PC-3 (cell line): ENCODE measurements around the gene PFKFB3. TPM values are rescaled to one million over a fixed set of nuclear protein-coding genes. Genes with fewer than 3 reads are reported as not detected.

Experiments
- ATAC-seq: fragments of 200-7000 bp; cut with Tn5 transposase; 2 replicates; pipeline ENCODE4 v1.9.1; 2020; ENCODE audit warnings: mild to moderate bottlenecking, moderate library complexity
- BruUV-seq: library from RNA; stranded (reverse); fragments of 400-500 nt; replicated peaks from 2 replicates; lab custom pipeline; 2021; lab: Mats Ljungman, UMichigan
- CTCF ChIA-PET: fragments of 300-600 bp; sonication (Branson Sonifier 250); formaldehyde crosslinking; loops from one replicate; lab custom pipeline; 2022; ENCODE audit warnings: antibody characterized with exemption; lab: Charles Lee
- POLR2A ChIA-PET: fragments of 300-600 bp; sonication (Branson Sonifier 250); formaldehyde crosslinking; loops from one replicate; lab custom pipeline; 2022; ENCODE audit warnings: antibody characterized with exemption; ENCODE audit not compliant: unreplicated experiment; lab: Charles Lee
- DNase-seq: peaks from one replicate; pipeline ENCODE4 v3.0.0-alpha.2; 2015
- H2AFZ ChIP-seq: fragments of 300-600 bp; sonication (generic); 2 replicates; pipeline ENCODE4 v1.6.0; 2016; ENCODE audit warnings: antibody characterized with exemption, low read length
- H3F3A ChIP-seq: fragments of 300-600 bp; sonication (generic); one replicate; pipeline ENCODE4 v1.6.0; 2017; ENCODE audit warnings: antibody characterized with exemption, low read length, control low read depth, mild to moderate bottlenecking; ENCODE audit not compliant: unreplicated experiment
- H3K27ac ChIP-seq: fragments of 300-600 bp; sonication (generic); 2 replicates; pipeline ENCODE4 v1.5.1; 2016; ENCODE audit warnings: mild to moderate bottlenecking, low read length
- H3K27me3 ChIP-seq: fragments of 300-600 bp; sonication (generic); 2 replicates; pipeline ENCODE4 v1.6.1; 2016; ENCODE audit warnings: low read length, mixed read lengths
- H3K36me3 ChIP-seq: fragments of 300-600 bp; sonication (generic); 2 replicates; pipeline ENCODE4 v1.6.1; 2016; ENCODE audit warnings: low read depth, mixed run types, low read length, mixed read lengths
- H3K4me1 ChIP-seq: fragments of 300-600 bp; sonication (generic); 2 replicates; pipeline ENCODE4 v1.5.1; 2016; ENCODE audit warnings: low read length; ENCODE audit not compliant: insufficient read depth
- H3K4me2 ChIP-seq: fragments of 300-600 bp; sonication (generic); 2 replicates; pipeline ENCODE4 v1.6.0; 2016; ENCODE audit warnings: low read length
- H3K4me3 ChIP-seq: fragments of 300-600 bp; sonication (generic); 2 replicates; pipeline ENCODE4 v1.5.1; 2016; ENCODE audit warnings: mild to moderate bottlenecking, low read length, mixed read lengths
- H3K79me2 ChIP-seq: fragments of 300-600 bp; sonication (generic); 2 replicates; pipeline ENCODE4 v1.6.1; 2017; ENCODE audit warnings: low read length, mixed read lengths
- H3K9ac ChIP-seq: fragments of 300-600 bp; sonication (generic); 2 replicates; pipeline ENCODE4 v1.6.0; 2016; ENCODE audit warnings: mild to moderate bottlenecking, low read length
- H3K9me2 ChIP-seq: fragments of 300-600 bp; sonication (generic); replicated peaks from 2 replicates; pipeline ENCODE4 v1.6.1; 2016; ENCODE audit warnings: mixed run types, low read length, mixed read lengths
- H3K9me3 ChIP-seq: fragments of 300-600 bp; sonication (generic); 2 replicates; pipeline ENCODE4 v1.6.1; 2016; ENCODE audit warnings: low read length, mixed read lengths
- H4K20me1 ChIP-seq: fragments of 300-600 bp; sonication (generic); 2 replicates; pipeline ENCODE4 v1.6.1; 2016; ENCODE audit warnings: low read length, mixed read lengths
- EZH2 ChIP-seq: fragments of 300-600 bp; sonication (generic); IDR thresholded peaks from one replicate; pipeline ENCODE4 v1.6.1; 2017; ENCODE audit warnings: antibody characterized with exemption, mild to moderate bottlenecking, low read length; ENCODE audit not compliant: unreplicated experiment
- EZH2phosphoT487 ChIP-seq: fragments of 300-600 bp; sonication (generic); IDR thresholded peaks from 2 replicates; pipeline ENCODE4 v1.6.1; 2018; ENCODE audit warnings: mild to moderate bottlenecking, antibody characterized with exemption, low read length, borderline replicate concordance
- intact Hi-C: fragments of 100-400 bp; cut with micrococcal nuclease; formaldehyde crosslinking; loops from 2 replicates; pipeline ENCODE4 v1.9.0; 2023
- total RNA-seq: library from RNA; depleted of rRNA; stranded (reverse); fragments of >200 nt; gene quantifications from 2 replicates; pipeline ENCODE4 v1.2.3, GENCODE V29; 2014
- TF ChIP-seq, protein P1 (sequence below): fragments of 300-600 bp; sonication (generic); conservative IDR thresholded peaks from 2 replicates; pipeline ENCODE4 v1.5.1; 2017; ENCODE audit warnings: antibody characterized with exemption, low read depth, mild to moderate bottlenecking, low read length

Gene PFKFB3
- total RNA-seq, 1 experiment from 2014 or later = 19.5 TPM

DNA sequence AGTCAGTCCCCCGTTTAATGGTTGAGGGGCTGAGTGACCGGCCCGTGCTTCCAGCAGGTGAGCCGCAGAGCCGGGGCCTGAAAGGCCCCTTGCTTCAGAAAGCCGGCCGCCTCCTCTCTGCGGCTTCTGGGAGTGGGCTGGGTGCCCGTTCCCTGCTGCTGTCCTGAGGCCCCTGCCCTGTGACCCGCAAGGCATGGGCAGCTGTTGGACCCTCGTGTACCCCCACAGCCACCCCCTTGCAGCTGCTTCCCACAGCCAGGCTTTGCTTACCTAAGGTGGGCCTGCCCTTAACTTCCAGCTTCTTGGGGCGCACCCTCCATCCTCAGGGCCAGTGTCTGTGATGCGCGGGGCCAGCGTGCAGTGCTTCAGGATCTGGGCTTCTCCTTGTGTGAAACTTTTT is 26.6 kb downstream of the PFKFB3 start:
- ChIA-PET CTCF (no interaction called here), POLR2A (no interaction called here)
- TF ChIP-seq, protein P1, sequence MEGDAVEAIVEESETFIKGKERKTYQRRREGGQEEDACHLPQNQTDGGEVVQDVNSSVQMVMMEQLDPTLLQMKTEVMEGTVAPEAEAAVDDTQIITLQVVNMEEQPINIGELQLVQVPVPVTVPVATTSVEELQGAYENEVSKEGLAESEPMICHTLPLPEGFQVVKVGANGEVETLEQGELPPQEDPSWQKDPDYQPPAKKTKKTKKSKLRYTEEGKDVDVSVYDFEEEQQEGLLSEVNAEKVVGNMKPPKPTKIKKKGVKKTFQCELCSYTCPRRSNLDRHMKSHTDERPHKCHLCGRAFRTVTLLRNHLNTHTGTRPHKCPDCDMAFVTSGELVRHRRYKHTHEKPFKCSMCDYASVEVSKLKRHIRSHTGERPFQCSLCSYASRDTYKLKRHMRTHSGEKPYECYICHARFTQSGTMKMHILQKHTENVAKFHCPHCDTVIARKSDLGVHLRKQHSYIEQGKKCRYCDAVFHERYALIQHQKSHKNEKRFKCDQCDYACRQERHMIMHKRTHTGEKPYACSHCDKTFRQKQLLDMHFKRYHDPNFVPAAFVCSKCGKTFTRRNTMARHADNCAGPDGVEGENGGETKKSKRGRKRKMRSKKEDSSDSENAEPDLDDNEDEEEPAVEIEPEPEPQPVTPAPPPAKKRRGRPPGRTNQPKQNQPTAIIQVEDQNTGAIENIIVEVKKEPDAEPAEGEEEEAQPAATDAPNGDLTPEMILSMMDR = no peak
- TF ChIP-seq EZH2phosphoT487 (no peak), EZH2 (no peak)
- H3K36me3 ChIP-seq = no peaks in the 10 kb centered on the region; the same call in 1 of the 2 replicates
- H3K9ac ChIP-seq = no peak overlapping the region
- no peaks in the 10 kb centered on the region for H3K27me3 ChIP-seq
- BruUV-seq = no TSS peak
- ATAC-seq (no peak), DNase-seq (no peak)
- H3K79me2 ChIP-seq = no peaks in the 10 kb centered on the region
- no peak overlapping the region for H3K4me2 ChIP-seq
- H3K27ac ChIP-seq = no peak overlapping the region
- no peaks in the 10 kb centered on the region for H4K20me1 ChIP-seq
- H3K4me3 ChIP-seq = no peak overlapping the region
- H3K4me1 ChIP-seq = no peaks in the 10 kb centered on the region
- H3K9me3 ChIP-seq = no peaks in the 10 kb centered on the region
- no peaks in the 10 kb centered on the region for H3K9me2 ChIP-seq
- H3F3A ChIP-seq = no peaks in the 10 kb centered on the region
- no peak overlapping the region for H2AFZ ChIP-seq
- intact Hi-C loops = no loop called here

DNA sequence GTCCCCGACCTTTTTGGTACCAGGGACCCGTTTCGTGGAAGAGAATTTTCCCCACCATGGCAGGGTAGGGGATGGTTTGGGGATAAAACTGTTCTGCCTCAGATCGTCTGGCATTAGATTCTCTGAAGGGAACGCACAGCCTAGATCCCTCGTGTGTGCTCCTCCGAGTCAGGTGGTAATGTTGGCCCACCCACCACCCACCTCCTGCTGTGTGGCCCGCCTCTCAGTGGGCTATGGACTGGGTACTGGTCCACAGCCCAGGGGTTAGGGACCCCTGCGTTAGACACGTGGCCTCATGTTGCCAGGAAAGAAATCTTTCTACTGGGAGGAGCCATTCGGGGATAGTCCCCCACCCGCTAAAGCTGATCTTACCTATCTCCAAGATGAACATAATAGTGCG is 27.0 kb downstream of the PFKFB3 start:
- Histone ChIP-seq H3K9me3 (no peaks in the 10 kb centered on the region), H3K4me2 (no peak overlapping the region), H3K79me2 (no peaks in the 10 kb centered on the region), H3K36me3 (no peaks in the 10 kb centered on the region; the same call in 1 of the 2 replicates), H3K9me2 (no peaks in the 10 kb centered on the region), H2AFZ (no peak overlapping the region), H3K27ac (no peak overlapping the region), H3K4me3 (no peak overlapping the region), H3K27me3 (no peaks in the 10 kb centered on the region), H3K4me1 (no peaks in the 10 kb centered on the region), H3K9ac (no peak overlapping the region), H3F3A (no peaks in the 10 kb centered on the region), H4K20me1 (no peaks in the 10 kb centered on the region)
- ATAC-seq = no peak
- DNase-seq = no peak
- intact Hi-C loops = no loop called here
- ChIA-PET POLR2A (no interaction called here), CTCF (no interaction called here)
- no TSS peak for BruUV-seq
- TF ChIP-seq EZH2phosphoT487 = no peak
- TF ChIP-seq, protein P1 = no peak
- no peak for TF ChIP-seq EZH2

DNA sequence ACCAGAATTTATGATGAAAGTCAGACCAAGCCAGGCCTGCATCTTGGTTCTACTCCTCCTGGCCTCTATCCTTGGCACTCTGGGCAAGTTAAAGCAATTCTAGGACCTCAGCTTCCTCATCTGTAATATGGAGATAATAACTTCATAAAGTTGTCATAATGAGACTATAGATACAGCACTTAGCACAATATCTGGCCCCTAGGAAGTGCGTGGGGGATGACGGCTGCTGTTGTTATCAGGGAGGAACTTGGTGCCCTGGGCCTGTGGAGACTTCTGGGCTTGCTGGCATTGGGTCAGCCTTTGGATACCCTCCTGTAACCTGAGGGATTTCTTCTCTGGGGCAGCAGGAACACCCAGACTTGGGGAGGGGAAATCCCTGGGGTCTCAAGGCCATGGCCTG is 27.6 kb downstream of the PFKFB3 start:
- no peaks in the 10 kb centered on the region for H4K20me1 ChIP-seq
- H3K27me3 ChIP-seq = no peaks in the 10 kb centered on the region
- no peaks in the 10 kb centered on the region for H3K4me1 ChIP-seq
- H3K9ac ChIP-seq = no peak overlapping the region
- no peak overlapping the region for H3K4me3 ChIP-seq
- intact Hi-C loops = no loop called here
- ChIA-PET POLR2A (no interaction called here), CTCF (no interaction called here)
- no peaks in the 10 kb centered on the region for H3K9me3 ChIP-seq
- H3F3A ChIP-seq = no peaks in the 10 kb centered on the region
- DNase-seq = no peak
- H3K36me3 ChIP-seq = no peaks in the 10 kb centered on the region; the same call in 1 of the 2 replicates
- no peak overlapping the region for H2AFZ ChIP-seq
- no peaks in the 10 kb centered on the region for H3K79me2 ChIP-seq
- H3K4me2 ChIP-seq = no peak overlapping the region
- H3K27ac ChIP-seq = no peak overlapping the region
- no TSS peak for BruUV-seq
- no peak for ATAC-seq
- TF ChIP-seq EZH2phosphoT487 (no peak), EZH2 (no peak)
- TF ChIP-seq, protein P1 = no peak
- H3K9me2 ChIP-seq = no peaks in the 10 kb centered on the region
